ENCODE measurements around the gene SCG2. TPM values are rescaled to one million over a fixed set of nuclear protein-coding genes. Genes with fewer than 3 reads are reported as not detected.

The SCG2 gene
- total and polyA plus RNA-seq, 4 donors, result not detected

GRCh38 chr2:223591596-223591995, 10.6 kb downstream of the SCG2 start:
- TF ChIP-seq SP1 (IDR thresholded peaks at IDR 0.05) (no peak), HNF4G (IDR thresholded peaks at IDR 0.05) (no peak), FOXA2 (IDR thresholded peaks at IDR 0.05) (no peak), ZBTB33 (IDR thresholded peaks at IDR 0.05) (no peak), YY1 (IDR thresholded peaks at IDR 0.05) (no peak)
- H3K36me3 ChIP-seq (ENCODE audit: control insufficient read depth in 4 of 4, insufficient read depth in 3 of 4, low read depth in 1 of 4, low read length in 3 of 4), result no peaks in the 10 kb centered on the region
- no peak overlapping the region for H3K4me3 ChIP-seq (ENCODE audit: low read depth in 1 of 3, low read length in 3 of 3)
- no peak overlapping the region for H3K9ac ChIP-seq (ENCODE audit: low read depth in 1 of 2, low read length in 2 of 2)
- no peaks in the 10 kb centered on the region for H3K9me3 ChIP-seq (ENCODE audit: control insufficient read depth in 4 of 4, low read length in 3 of 4)
- WGBS, result 84% methylated on average over 1 of the region's 1 CpG
- no peaks in the 10 kb centered on the region for H3K27me3 ChIP-seq (ENCODE audit: control insufficient read depth in 4 of 4, insufficient read depth in 4 of 4, low read length in 3 of 4)
- H3K27ac ChIP-seq (ENCODE audit: low read depth in 1 of 2, low read length in 2 of 2), result no peak overlapping the region
- no peak for DNase-seq (ENCODE audit: low spot score)
- H3K4me1 ChIP-seq (ENCODE audit: control insufficient read depth in 4 of 4, insufficient read depth in 4 of 4, low read length in 3 of 4), result no peaks in the 10 kb centered on the region

- H3K27ac ChIP-seq (ENCODE audit: low read depth in 1 of 2, low read length in 2 of 2), result no peak overlapping the region
- TF ChIP-seq ATF3 (IDR thresholded peaks at IDR 0.05), result no peak
- TF ChIP-seq MAX (IDR thresholded peaks at IDR 0.05), result no peak
- no peak for TF ChIP-seq EGR1 (IDR thresholded peaks at IDR 0.05; ENCODE audit: low read depth in 2 of 2)
- TF ChIP-seq RXRA (IDR thresholded peaks at IDR 0.05), result no peak
- no peak overlapping the region for H3K4me3 ChIP-seq (ENCODE audit: low read depth in 1 of 3, low read length in 3 of 3)
- H3K4me1 ChIP-seq (ENCODE audit: control insufficient read depth in 4 of 4, insufficient read depth in 4 of 4, low read length in 3 of 4), result no peaks in the 10 kb centered on the region
- DNase-seq (ENCODE audit: low spot score), result no peak
- no peaks in the 10 kb centered on the region for H3K36me3 ChIP-seq (ENCODE audit: control insufficient read depth in 4 of 4, insufficient read depth in 3 of 4, low read depth in 1 of 4, low read length in 3 of 4)
- H3K9ac ChIP-seq (ENCODE audit: low read depth in 1 of 2, low read length in 2 of 2), result no peak overlapping the region
- no peaks in the 10 kb centered on the region for H3K27me3 ChIP-seq (ENCODE audit: control insufficient read depth in 4 of 4, insufficient read depth in 4 of 4, low read length in 3 of 4)
- H3K9me3 ChIP-seq (ENCODE audit: control insufficient read depth in 4 of 4, low read length in 3 of 4), result no peaks in the 10 kb centered on the region
These were observed 11.2 kb downstream of the SCG2 start for GRCh38 chr2:223590964-223591363.

- Histone ChIP-seq H3K27me3 (ENCODE audit: control insufficient read depth in 4 of 4, insufficient read depth in 4 of 4, low read length in 3 of 4) (no peaks in the 10 kb centered on the region), H3K36me3 (ENCODE audit: control insufficient read depth in 4 of 4, insufficient read depth in 3 of 4, low read depth in 1 of 4, low read length in 3 of 4) (no peaks in the 10 kb centered on the region), H3K27ac (ENCODE audit: low read depth in 1 of 2, low read length in 2 of 2) (no peak overlapping the region), H3K4me1 (ENCODE audit: control insufficient read depth in 4 of 4, insufficient read depth in 4 of 4, low read length in 3 of 4) (no peaks in the 10 kb centered on the region), H3K9ac (ENCODE audit: low read depth in 1 of 2, low read length in 2 of 2) (no peak overlapping the region), H3K9me3 (ENCODE audit: control insufficient read depth in 4 of 4, low read length in 3 of 4) (no peaks in the 10 kb centered on the region), H3K4me3 (ENCODE audit: low read depth in 1 of 3, low read length in 3 of 3) (no peak overlapping the region)
- DNase-seq (ENCODE audit: low spot score), result no peak
- TF ChIP-seq HNF4G (IDR thresholded peaks at IDR 0.05) (no peak), GABPA (IDR thresholded peaks at IDR 0.05 in 1 of 2, conservative IDR thresholded peaks at IDR 0.05 in 1 of 2) (no peak), MAX (IDR thresholded peaks at IDR 0.05) (no peak), REST (IDR thresholded peaks at IDR 0.05) (no peak), SP1 (IDR thresholded peaks at IDR 0.05) (no peak), TAF1 (conservative IDR thresholded peaks at IDR 0.05) (no peak), HNF4A (conservative IDR thresholded peaks at IDR 0.05) (no peak), RXRA (IDR thresholded peaks at IDR 0.05) (no peak), FOXA2 (IDR thresholded peaks at IDR 0.05) (no peak), NR2F2 (IDR thresholded peaks at IDR 0.05) (no peak), ATF3 (IDR thresholded peaks at IDR 0.05) (no peak), CTCF (IDR thresholded peaks at IDR 0.05; ENCODE audit: low read depth, low read length, missing input control) (no peak), EGR1 (IDR thresholded peaks at IDR 0.05; ENCODE audit: low read depth in 2 of 2) (no peak), ZBTB33 (IDR thresholded peaks at IDR 0.05) (no peak)
- 83% methylated on average over 2 of the region's 2 CpGs for WGBS
These were observed 12.3 kb downstream of the SCG2 start for GRCh38 chr2:223589901-223590300.

Data from liver (tissue), 9 donors.